ENCODE measurements around the gene OXER1.

DNA sequence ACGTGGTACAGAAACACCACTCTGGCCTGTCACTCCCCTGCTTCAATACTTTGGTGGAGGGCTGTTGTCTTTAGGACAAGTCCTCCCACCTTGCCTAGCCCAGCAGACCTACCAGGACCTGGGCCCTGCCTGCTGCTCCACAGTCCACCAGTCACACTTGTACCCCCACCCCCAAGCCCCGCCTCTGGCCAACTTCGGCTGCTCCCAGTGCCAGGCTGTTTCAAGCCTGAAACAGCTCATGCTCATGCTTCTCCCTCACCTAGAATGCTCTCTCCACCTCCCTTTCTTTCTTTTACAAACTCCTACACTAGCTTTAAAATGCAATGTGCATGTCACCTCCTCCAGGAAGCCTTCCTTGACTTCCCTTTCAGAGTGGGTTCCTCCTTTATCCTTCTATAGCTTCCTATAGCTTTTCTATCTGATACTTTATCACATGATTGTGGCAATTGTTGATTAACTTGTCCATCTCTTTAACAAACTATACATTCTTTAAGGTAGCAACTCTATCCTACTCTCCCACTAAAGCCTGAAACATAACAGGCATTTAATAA lies 4.8 kb upstream of the OXER1 start:
- TF ChIP-seq EZH2 (IDR thresholded peaks at IDR 0.05; ENCODE audit: insufficient read depth, poor library complexity, severe bottlenecking) (no peak), EZH2phosphoT487 (IDR thresholded peaks at IDR 0.05; ENCODE audit: insufficient read depth, low read depth) (no peak)

Measured in GM23248 (cell line).